ENCODE results near the gene GSG1L. TPM values are rescaled to one million over a fixed set of nuclear protein-coding genes. Genes with fewer than 3 reads are reported as not detected.
"Not testable (repeated sequence)": the region's sequence is repeated elsewhere in the genome, so short reads cannot be mapped to it uniquely, and the experiment has no call there.

GSG1L gene
- polyA plus RNA-seq, 4 donors = 0.52 to 0.92 (median 0.64) TPM

DNA sequence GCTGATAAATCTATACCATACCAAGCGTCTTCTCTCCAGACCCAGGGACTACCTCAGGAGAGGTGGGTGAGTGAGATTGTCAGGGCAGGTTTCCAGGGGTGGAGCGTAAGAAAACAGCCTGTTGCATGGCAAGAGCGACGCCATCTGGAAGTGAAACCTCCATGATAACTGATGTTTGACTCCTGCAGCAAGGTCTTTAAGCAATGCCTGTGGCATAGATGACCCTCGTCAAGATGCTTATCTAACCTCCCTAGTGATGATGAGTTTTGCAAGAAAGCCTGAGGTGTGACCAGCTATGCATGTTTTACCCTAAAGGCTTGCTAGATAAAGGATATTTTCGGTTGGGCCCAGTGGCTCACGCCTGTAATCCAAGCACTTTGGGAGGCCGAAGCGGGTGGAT is 71.6 kb downstream of the GSG1L start:
- DNase-seq (ENCODE audit: low read depth in 4 of 4, low spot score in 2 of 4) = no peak

GRCh38 chr16:27985981-27986380 is 77.5 kb downstream of the GSG1L start:
- no peak for DNase-seq (ENCODE audit: low read depth in 4 of 4, low spot score in 2 of 4)

GRCh38 chr16:27984121-27984520 is 79.4 kb downstream of the GSG1L start:
- no peak for DNase-seq (ENCODE audit: low read depth in 4 of 4, low spot score in 2 of 4)

DNA sequence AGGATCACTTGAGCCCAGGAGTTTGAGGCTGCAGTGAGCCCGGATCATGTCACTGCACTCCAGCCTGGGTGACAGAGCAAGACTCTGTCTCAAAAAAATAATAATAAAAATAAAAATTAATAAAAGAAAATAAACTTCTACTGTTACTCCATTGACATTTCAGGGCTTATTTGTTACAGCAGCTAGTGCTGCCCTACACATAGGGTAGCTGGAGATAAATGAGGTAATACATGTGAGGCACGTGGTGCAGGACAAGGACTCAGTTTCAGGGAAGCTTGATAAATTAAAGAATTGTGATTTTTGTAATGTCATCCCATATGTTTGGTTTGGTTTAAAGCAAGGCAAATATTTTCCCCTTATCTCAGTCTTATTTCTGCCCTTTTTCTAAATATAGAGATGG is 80.3 kb downstream of the GSG1L start:
- DNase-seq (ENCODE audit: low read depth in 4 of 4, low spot score in 2 of 4) = no peak

DNA sequence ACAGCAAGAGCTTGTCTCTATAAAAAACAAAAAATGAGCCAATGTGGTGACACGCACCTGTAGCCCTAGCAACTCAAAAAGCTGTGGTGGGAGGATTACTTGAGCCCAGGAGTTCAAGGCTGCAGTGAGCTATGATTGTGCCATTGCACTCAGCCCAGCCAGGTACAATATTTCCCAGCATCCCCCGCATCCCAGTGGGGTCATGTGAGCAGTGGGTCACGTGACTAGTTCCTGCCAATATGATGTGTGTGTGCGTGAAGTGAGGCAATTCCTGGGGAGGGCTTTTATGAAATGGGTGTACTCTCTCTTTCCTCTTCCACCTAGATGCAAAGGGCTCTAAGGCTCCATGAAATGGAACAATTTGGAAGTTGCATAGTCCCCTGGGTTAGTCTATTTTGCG is 81.3 kb downstream of the GSG1L start:
- no peak for DNase-seq (ENCODE audit: low read depth in 4 of 4, low spot score in 2 of 4)

DNA sequence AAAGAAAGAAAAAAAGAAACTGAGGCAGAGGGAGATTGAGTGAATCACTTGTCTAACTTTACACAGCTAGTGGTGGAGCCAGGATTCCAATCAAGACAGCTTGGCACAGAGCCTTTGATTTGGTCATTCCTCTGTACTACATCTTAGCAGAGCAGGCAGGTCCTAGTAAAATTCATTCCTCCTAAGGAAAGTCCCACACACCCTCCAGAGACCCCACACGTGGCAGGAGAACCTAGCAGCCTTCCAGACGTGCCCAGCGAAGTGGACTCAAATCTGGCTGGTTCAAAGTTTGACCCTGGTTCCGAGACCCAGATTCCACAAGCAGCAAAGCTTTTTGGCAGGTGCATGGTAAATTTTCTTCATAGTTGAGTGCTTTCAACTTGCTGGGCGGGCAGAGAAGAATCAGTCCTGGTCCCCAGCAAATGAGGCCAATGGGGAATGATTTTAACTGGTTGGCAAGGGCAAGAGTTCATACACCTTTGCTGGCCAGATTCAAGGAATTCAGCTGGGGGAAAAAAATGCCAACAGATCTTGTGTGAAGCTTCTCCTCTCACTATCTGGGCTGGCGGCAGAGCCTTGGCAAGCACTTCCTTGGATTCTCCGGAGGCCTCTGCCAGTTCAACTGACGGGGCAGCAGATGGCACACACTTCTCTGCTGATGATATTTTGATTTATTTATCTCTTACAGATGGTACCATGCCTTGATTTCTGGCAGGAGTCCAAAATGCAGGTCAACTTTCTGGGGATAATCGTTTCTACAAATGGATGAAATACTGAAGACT is 82.4 kb downstream of the GSG1L start:
- DNase-seq (ENCODE audit: low read depth in 4 of 4, low spot score in 2 of 4) = no peak

DNA sequence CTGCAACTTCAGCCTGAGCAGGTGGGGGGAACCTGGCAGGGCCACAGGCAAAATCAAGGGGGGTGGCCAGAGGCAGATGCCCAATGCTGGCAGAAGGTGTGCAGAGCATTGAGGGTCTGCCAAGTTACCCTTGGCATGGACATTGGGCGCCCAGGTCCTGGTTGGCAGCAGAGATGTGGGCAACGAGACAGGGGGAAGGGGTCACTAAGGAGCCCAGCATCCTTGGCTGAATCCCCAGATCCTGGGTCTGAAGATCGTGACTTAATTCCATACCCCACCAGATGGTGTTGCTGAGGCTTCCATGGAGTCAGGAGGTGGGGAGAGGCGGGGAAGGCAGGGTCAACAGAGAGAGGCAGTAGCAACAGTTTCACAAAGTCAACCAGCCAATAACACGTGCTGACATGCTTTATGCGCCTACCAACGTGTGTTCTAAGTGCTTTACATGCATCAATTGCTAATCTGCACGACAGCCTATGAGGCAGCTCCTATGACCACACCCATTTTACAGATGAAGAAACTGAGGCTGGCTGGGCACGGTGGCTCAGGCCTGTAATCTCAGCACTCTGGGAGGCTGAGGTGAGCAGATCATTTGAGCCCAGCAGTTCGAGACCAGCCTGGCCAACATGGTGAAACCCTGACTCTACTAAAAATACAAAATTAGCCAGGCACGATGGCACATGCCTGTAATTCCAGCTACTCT is 83.3 kb downstream of the GSG1L start:
- no peak for DNase-seq (ENCODE audit: low read depth in 4 of 4, low spot score in 2 of 4)

DNA sequence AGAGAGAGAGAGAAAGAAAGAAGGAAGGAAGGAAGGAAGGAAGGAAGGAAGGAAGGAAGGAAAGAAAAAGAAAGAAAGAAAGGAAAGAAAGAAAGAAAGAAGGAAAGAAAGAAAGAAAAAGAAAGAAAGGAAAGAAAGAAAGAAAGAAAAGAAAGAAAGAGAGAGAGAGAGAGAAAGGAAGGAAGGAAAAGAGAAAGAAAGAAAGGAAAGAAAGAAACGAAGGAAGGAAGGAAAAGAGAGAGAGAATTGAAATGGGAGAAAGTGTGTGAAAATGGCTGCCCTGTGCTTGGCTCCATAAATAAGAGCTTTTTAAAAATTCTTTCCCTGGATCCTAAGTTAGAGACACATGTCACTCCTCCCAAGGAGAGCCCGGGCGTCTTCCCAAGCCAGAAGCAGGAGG is 83.8 kb downstream of the GSG1L start:
- DNase-seq (ENCODE audit: low read depth in 4 of 4, low spot score in 2 of 4) = not testable (repeated sequence)

DNA sequence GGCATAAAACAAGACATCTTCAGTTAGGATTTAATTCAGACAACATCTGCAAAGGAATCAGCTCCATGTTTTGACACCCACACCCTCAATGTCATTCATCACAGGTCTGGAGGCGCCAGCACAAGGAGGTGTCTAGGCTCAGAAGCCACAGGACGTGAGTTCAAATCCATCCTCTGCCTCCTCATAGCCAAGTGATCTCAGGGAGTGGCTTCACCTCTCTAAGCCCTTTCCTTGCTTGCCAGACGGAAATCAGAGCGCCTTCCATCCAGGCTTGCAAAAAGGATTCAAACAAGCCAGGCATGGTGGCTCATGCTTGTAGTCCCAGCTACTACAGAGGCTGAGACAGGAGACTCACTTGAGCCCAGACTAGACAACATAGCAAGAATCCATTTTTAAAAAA is 84.6 kb downstream of the GSG1L start:
- no peak for DNase-seq (ENCODE audit: low read depth in 4 of 4, low spot score in 2 of 4)

DNA sequence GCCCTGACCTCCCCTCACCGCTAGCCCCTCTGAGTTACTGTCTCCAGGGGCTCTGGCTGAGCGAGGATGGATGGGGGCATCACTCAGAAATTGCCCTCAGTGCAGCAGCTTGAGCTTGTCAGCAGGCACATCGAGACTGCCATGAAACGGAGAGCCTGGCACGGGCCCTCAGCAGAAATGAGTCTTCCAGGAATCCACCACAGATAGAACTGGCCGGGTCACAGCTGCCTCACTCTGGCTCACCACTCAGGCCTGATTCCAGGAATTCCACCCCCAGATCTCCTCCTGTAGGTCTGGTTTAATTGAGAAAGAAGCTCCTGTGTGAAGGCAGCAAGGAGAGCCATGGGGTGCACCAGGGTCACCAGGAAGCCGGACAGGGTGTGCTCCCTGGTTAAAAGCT is 85.5 kb downstream of the GSG1L start:
- no peak for DNase-seq (ENCODE audit: low read depth in 4 of 4, low spot score in 2 of 4)

GRCh38 chr16:27976990-27977389 is 86.5 kb downstream of the GSG1L start:
- no peak for DNase-seq (ENCODE audit: low read depth in 4 of 4, low spot score in 2 of 4)

GRCh38 chr16:27974896-27975540 is 88.5 kb downstream of the GSG1L start:
- DNase-seq (ENCODE audit: low read depth in 4 of 4, low spot score in 2 of 4) = no peak

DNA sequence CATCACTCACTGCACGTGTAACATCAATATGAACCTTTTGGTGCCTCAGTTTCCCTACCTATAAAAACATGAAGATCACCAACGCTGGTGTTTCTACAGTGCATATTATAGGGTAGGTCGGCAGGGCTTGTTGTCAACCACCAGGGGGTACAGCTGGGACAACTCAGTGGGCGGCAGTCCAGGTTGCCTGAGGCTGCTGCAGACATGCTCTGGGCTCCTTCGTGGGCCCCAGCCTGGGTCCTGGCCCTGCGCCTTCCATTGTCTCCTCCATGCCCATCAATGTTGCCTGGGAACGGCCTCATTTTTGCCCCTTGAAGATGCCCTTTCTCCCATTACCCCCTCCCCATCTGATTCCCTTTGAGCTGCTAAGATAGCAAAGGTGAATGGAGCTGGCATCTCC is 89.8 kb downstream of the GSG1L start:
- no peak for DNase-seq (ENCODE audit: low read depth in 4 of 4, low spot score in 2 of 4)

GRCh38 chr16:27972500-27972899 is 91.0 kb downstream of the GSG1L start:
- peak in 2 of 4 donors; percentile 5 to 19 for DNase-seq (ENCODE audit: low read depth in 4 of 4, low spot score in 2 of 4)

- DNase-seq (ENCODE audit: low read depth in 4 of 4, low spot score in 2 of 4) = no peak
Observed at GRCh38 chr16:27969574-27969973, 93.9 kb downstream of the GSG1L start.

DNA sequence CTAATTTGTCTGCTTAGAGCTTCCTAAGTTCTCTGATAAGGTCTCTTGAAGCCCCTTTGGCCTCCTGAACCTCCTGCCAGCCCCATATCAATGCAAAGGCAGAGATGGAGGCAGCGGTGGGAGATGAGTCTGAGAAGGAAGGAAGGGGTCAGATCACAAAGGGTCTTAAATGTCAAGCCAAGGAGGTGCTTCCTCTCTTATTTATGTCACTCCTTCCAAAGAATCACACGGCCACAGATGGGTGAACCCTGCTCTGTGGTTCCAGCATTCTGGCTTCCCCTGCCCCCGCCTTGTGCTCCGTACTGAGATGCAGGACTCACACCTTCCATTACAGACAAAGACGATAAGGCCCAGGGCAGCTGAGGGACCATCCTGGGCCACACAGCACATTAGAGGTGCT is 96.3 kb downstream of the GSG1L start:
- DNase-seq (ENCODE audit: low read depth in 4 of 4, low spot score in 2 of 4) = no peak

GRCh38 chr16:27966756-27967155 is 96.8 kb downstream of the GSG1L start:
- DNase-seq (ENCODE audit: low read depth in 4 of 4, low spot score in 2 of 4) = no peak

DNA sequence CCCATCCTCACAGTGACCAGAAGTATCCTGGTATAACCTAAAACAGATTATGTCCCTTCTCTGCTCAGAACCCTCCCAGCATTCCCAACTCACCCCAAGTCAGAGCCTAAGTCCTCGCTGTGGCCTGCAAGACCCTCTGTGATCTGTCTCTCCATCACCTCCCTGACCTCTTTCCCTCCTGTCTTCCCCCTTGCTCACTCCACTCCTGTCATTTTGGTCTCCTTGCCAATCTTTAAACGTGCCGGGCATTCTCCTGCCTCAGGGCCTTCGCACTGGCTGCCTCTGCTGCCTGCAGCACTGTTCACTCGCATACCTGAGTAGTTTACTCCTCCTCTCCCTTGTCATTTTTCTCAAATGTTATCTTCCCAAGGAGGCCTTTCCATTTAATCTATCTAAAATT is 97.7 kb downstream of the GSG1L start:
- DNase-seq (ENCODE audit: low read depth in 4 of 4, low spot score in 2 of 4) = no peak

DNA sequence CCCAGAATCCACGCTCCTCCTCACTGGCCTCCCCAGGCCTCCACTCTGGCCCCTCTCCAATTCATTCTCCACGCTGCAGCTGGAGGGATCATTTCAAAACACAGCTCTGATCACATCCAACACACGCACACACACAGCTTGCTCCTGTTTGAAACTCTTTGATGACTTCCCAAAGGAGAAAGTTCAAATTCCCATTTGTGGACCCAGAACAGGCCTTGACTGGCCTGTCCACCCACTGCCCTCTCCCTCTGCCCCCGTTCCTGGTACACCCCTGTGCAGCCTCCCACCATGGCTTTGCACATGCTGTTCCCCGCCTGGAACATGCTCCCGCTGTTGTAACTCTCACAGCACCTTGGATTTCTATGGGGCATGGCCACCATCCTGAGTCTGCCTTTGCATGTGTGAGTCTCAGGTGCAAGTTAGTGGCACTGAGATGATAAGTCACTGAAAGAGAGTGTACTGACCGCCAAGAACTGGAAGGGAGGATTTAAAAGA is 100.0 kb downstream of the GSG1L start:
- DNase-seq (ENCODE audit: low read depth in 4 of 4, low spot score in 2 of 4) = no peak

- DNase-seq (ENCODE audit: low read depth in 4 of 4, low spot score in 2 of 4) = no peak
Observed at GRCh38 chr16:27962197-27962596, 101.3 kb downstream of the GSG1L start.

DNA sequence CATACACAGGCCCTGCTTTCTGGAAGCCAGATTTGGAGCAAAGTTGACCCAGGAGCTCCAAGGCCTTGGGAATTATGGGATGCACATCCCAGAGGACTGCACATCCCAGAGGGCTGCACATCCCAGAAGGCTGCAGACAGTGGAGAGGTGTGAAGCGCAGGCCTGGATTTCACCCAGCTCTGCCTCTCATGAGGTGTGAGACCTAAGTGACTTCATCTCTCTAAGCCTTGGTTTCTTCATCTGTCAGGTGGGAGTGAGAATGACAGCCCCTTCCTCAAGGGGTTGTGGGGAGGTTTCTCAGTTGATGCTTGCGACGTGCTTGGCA is 102.3 kb downstream of the GSG1L start:
- DNase-seq (ENCODE audit: low read depth in 4 of 4, low spot score in 2 of 4) = no peak

All from left renal cortex interstitium (tissue), 4 donors.